Adrenal gland (tissue), 5 donors: Measurements from ENCODE around the gene TXNDC11.

Experiments used
- CTCF ChIP-seq, 6 experiments: fragments of 450-650 bp in 4 of 6; fragments of 200-600 bp in 2 of 6; sonication (generic) in 1 of 6; IDR thresholded peaks; 1 replicate in 5 of 6; 2 replicates in 1 of 6; pipeline versions ENCODE4 v1.5.1 to v1.8.0; 2016 to 2021; ENCODE audit warnings: antibody characterized with exemption in 6 of 6, mild to moderate bottlenecking in 2 of 6, moderate library complexity in 1 of 6
- POLR2A ChIP-seq, 2 donors: fragments of 450-650 bp; IDR thresholded peaks; one replicate each; pipeline ENCODE4 v1.6.1; 2017; ENCODE audit warnings: antibody characterized with exemption in 2 of 2, mild to moderate bottlenecking in 2 of 2, moderate library complexity in 1 of 2
- donor health status: DM: no; HTN: no; CAD: no.

- TF ChIP-seq POLR2A (IDR thresholded peaks at IDR 0.05) (no peak), CTCF (IDR thresholded peaks at IDR 0.05) (no peak)
Measured at GRCh38 chr16:11667221-11667823, 75.3 kb downstream of the TXNDC11 start.
